HG02981 (cell line): ENCODE results near the gene ANKRD17.

Experiments used
- ATAC-seq: cut with Tn5 transposase; IDR thresholded peaks from one replicate; pipeline ENCODE4 v1.9.1; 2021; ENCODE audit warnings: mild to moderate bottlenecking, moderate library complexity; ENCODE audit not compliant: unreplicated experiment

The ANKRD17 gene

DNA sequence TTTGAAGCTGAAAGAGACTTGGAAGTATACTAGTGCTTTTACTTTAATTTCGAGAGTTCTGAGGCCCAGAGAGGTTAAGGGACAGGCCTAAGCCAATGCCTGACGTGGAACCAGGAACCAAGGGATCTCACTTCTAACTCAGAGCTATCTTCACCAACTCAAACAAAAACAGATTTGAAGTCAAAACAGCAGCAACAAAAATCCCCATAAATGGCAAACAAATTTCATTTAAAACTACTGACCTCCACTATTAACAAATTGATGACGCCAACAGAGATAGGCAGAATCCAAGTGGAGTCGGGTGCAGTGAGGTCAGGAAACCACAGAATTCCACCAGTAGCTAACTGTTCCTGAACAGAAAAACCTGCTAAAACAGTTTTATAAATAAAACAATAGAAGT lies 194.1 kb downstream of the ANKRD17 start:
- no peak for ATAC-seq

DNA sequence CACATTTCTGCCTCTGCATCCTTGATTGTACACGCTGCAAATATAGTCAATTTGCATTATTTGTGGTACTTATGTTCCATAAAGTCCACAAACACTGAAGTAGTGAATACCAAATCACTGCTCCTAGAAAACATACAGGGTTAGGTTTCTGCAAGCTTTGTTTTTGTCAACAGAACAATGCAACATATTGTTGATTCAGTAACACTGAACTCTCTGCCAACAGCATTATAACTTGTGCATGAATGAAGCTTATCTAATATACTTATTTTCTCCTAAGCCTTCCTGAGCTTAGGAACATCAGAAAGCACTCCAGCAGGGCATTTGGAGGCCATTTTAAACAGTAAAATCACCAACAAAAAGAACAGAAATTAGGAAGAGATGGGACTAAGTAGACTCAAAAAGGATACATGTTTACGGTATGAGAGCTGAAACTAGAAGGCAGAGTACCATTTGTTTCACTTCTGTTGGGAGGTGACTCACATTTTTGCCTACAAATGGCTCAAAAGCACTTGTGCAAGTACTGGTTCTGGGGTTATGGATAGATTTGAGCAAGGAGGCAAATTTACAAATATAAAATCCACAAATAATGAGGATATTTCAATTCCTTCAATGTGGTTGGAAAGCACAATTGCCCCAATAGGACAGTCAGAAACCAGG lies 203.2 kb downstream of the ANKRD17 start:
- ATAC-seq: peak; percentile 76

DNA sequence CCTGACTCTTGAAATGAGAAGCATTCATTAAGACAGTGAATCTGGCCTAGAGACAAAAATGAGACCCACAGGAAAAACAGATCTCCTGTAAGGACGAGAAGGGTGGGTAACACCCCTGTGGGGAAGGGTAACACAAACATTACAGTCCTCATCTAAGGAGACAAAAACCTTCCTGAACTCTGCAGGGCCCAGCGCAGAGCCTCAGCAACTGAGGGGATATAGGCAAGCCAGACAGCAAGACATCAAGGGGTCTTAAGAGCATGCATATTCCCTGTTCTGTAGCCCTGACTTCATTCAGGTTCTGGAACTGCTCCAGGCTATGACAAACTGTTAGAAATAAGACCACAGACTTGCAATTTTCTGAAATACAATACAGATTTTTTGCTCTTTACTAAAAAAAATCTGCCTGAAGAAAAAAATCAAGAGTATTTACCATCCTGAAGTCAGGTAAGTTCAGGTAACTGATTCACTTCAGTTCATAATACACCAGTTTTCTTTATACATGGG lies 204.6 kb downstream of the ANKRD17 start:
- ATAC-seq: no peak

DNA sequence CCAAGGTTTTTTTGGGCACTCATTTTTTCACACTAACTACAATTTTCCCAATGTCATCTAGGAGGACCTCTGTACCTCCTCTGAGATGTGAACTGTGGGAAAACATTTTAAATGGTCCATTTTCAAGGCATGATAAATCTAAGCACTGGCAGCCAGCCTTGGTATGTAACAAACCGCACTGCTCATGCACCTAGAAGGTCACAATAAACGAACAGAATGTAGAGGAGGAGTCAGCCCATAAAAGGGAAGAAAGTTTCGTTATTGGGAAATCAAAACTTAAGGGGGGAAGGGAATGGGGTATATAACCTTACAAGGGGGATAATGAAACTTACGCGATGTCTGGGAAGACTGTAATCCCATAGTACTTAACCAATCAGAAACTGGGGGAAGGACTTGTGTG lies 205.5 kb downstream of the ANKRD17 start:
- ATAC-seq: no peak

DNA sequence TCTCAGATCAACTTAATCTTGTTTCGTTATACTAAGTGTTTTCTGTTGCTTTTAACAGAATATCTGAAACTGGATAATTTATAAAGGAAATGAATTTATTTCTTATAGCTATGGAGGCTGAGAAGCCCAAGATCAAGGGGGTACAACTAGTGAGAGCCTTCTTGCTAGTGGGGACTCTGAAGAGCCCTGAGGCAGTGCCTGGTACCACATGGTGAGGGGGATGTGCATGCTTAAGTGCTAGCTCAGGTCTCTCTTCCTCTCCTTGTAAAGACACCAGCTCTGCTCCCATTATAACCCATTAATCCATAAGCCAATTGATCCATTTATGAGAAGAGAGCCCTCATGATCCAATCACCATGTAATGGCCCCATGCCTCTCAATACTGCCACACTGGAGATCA lies 207.0 kb downstream of the ANKRD17 start:
- no peak for ATAC-seq

DNA sequence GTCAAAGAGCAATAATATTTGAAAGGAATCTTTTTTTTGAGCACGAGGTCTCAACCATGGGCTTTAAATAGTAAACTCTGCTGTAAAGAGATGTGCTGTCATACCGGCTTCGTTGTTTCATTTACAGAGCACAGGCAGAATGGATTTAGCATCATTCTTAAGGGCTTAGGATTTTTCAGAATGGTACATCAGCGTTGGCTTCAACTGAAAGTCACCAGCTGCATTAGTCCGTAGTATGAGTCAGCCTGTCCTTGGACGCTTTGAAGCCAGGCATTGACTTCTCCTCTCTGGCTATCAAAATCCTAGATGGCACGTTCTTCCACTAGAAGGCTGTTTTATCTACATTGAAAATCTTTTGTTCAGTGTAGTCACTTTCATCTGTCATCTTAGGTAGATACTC lies 212.7 kb downstream of the ANKRD17 start:
- no peak for ATAC-seq

DNA sequence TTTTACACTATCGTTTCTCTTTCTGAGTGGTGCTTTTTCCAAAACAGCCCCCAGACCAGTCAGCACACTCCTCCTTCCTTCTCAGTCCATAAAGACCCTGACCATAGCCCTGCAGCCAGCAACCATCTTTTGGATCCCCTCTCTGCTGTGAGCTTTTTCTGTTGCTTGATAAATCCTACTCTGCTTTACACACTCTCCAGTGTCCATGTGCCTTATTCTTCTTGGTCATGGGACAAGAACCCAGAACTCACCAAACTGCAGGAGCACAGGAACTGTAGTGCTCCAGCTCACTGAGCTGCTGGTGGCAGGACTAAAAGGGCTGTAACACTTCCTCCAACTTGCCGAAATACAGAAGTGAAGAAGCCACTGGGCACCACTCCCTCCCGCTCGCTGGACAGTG lies 221.5 kb downstream of the ANKRD17 start:
- ATAC-seq: no peak

DNA sequence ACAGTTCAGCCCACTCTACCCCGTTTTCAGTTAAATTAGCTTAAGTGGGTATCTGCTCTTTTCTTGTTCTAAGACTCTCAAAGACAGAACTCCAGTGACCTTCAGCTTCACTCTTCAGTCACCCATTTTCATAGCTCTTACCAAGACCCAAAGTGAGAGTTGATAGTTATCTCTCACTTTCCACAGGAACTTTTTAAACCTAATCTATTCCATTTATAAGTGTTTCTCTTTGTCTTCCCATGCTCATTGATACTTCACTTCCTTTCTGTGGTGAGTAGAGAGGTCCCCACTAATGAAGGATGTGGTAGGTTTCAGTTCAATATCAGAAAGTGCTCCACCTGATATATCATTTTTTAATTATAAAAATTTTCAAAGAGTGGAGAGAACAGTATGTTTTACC lies 222.5 kb downstream of the ANKRD17 start:
- ATAC-seq: peak; percentile 60

DNA sequence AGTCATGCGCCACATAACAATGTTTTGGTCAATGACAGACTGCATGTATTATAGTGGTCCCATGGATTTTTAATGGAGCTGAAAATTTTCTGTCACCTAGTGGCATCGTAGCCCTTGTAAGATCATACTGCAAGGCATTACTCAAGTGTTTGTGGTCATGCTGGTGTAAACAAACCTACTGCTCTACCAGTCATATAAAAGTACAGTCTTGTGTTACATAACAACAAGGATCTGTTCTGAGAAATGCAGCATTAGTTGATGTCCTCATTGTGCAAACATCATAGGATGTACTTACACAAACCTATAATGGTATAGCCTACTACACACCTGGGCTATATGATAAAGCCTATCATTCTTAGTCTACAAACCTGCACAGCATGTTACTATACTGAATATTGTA lies 223.7 kb downstream of the ANKRD17 start:
- no peak for ATAC-seq

DNA sequence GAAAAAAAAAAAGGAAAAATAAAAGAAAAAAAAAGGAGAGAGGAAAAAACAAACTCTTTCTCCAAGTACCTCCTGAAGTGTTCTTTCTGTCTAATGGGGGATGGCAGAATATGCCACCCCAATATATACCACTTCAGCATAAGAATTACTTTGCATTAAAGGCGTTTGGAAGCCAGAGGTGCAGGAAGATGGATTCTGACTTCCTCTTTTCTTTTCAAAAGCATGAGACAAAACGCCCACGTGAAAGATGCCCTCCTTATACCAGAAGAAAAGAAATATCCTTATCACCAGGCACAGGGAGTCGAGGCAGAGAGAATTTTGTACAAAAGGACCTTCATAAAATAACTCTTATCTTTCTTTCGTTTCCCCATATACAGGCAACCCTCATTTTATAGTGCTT lies 230.0 kb downstream of the ANKRD17 start:
- no peak for ATAC-seq
